H1 (cell line): Measurements from ENCODE around the gene SPON2. TPM values are rescaled to one million over a fixed set of nuclear protein-coding genes. Genes with fewer than 3 reads are reported as not detected.

Experiments used
- EZH2 ChIP-seq: fragments of 200-600 bp; sonication (generic); IDR thresholded peaks from 2 replicates; pipeline ENCODE4 v1.7.1; 2012; ENCODE audit warnings: low read depth, mild to moderate bottlenecking, moderate library complexity, low read length, inconsistent platforms; ENCODE audit not compliant: severe bottlenecking
- FOSL1 ChIP-seq: IDR thresholded peaks from 2 replicates; pipeline ENCODE4 v1.6.1; 2011; ENCODE audit warnings: mild to moderate bottlenecking, low read depth, low read length, moderate library complexity; ENCODE audit not compliant: insufficient read depth
- SAP30 ChIP-seq: fragments of 300-600 bp; sonication (generic); IDR thresholded peaks from 2 replicates; pipeline ENCODE4 v1.7.1; 2012; ENCODE audit warnings: low read length, moderate library complexity, mild to moderate bottlenecking, inconsistent platforms; ENCODE audit not compliant: insufficient read depth, insufficient replicate concordance
- polyA plus RNA-seq, 7 experiments: library from polyadenylated mRNA; depleted of rRNA in 3 of 7; stranded (reverse) in 5 of 7; unstranded in 2 of 7; fragments of >200 nt in 5 of 7; fragments of 200-250 nt in 2 of 7; gene quantifications; 1 replicate in 5 of 7; 2 replicates in 1 of 7; 4 replicates in 1 of 7; pipeline versions ENCODE4 v1.2.1 to v1.2.3, GENCODE V29; 2011 to 2013; ENCODE audit warnings: missing spikeins in 2 of 7, mixed read lengths in 2 of 7
- total RNA-seq: library from RNA; stranded (reverse); fragmentation: NEBNext Ultra II Directional; extraction: Animal tissue kit (Norgen Biotek cat#: 25700); gene quantifications from 2 replicates; pipeline ENCODE4 v1.2.1, GENCODE V29; 2021

SPON2 gene
- total and polyA plus RNA-seq, 2 of the 8 experiments (the other 6 are each of a cell fraction or from before 2014, with no cell fraction given): 2.8 to 3.2 TPM

DNA sequence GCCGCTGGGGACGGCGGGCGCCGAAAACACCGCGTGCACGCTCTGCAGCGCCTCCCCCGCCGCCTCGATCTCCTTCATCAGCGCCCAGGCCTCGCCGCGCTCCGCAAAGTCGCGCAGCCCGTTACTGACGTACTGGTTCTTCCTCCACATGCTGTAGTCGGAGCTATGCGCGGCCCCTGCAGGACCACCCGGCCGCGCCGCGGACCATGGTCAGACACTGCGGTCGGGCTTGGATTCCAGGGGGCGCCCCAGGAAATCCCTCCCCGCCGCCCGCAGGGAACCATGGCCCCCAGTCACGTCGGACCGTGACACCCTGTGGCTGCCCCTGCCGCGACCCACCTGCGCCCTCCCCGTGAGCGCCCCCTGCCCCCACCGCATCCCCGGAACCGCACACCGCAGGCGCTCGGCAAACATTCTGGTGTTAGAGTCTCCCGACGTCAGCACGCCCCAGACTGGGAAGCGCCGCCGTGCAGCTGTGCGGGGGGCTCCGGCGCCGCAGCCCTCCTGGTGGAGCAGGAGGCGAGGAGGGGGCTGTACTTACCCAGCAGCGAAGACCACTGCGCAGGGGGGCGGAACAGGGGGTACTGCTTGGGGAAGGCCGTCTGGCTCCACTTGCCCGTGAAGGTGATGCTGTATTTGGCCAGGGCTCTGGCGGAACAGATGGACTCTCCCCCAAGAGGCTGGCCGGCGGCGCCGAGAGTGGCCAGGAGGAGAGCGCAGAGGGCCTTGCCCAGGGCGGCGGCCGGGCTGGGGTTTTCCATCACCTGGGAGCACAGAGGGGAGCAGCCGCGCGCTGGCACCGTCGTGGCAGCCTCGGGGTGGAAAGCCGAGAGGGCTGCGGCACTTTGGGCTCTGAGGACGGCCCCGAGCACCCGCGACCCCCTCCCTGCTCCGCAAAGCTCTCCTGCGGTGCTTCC, 814 bp downstream of the SPON2 start (continued):
- TF ChIP-seq EZH2 (peak; percentile 90), SAP30 (no peak), FOSL1 (no peak)
